HepG2 (cell line): Measurements from ENCODE around the gene GJD4. TPM values are rescaled to one million over a fixed set of nuclear protein-coding genes. Genes with fewer than 3 reads are reported as not detected.

ENCODE experiments used
- ATAC-seq: fragments of 200-7000 bp; cut with Tn5 transposase; 3 replicates; pipeline ENCODE4 v1.9.1; 2020; ENCODE audit warnings: mild to moderate bottlenecking, moderate library complexity
- BruUV-seq: library from RNA; stranded (reverse); fragments of 400-500 nt; replicated peaks from 2 replicates; lab custom pipeline; 2021; lab: Mats Ljungman, UMichigan
- CTCF ChIA-PET: fragments of 300-600 bp; formaldehyde crosslinking; extraction: SDS; loops from one replicate; lab custom pipeline; 2021; ENCODE audit warnings: low total read pairs, inconsistent platforms, low intra/inter-chr PET ratio; lab: Yijun Ruan, JAX
- POLR2A ChIA-PET: fragments of 350-600 bp; sonication (Branson Sonifier 250); formaldehyde crosslinking; loops from one replicate; lab custom pipeline; 2020; ENCODE audit warnings: antibody characterized with exemption, inconsistent platforms; lab: Yijun Ruan, JAX
- DNase-seq: peaks from one replicate; pipeline ENCODE4 v3.0.0-alpha.2; 2015; ENCODE audit warnings: low spot score
- FAIRE-seq: peaks from 3 replicates; lab custom pipeline; 2011; peaks lifted over from hg19 to GRCh38; lab: Jason Lieb, UNC
- H2AFZ ChIP-seq: one replicate; pipeline ENCODE4 v1.6.1; 2011; ENCODE audit warnings: low read length, inconsistent platforms
- H3K27ac ChIP-seq: fragments of 300-600 bp; 3 replicates; pipeline ENCODE4 v1.8.0; 2011; ENCODE audit warnings: mixed run types, mild to moderate bottlenecking, mixed read lengths, low read length, inconsistent platforms; ENCODE audit not compliant: insufficient read depth; ENCODE audit errors: extremely low read length
- H3K27me3 ChIP-seq, 2 experiments: fragments of 200-600 bp in 1 of 2; 2 replicates in 1 of 2; 3 replicates in 1 of 2; pipeline versions ENCODE4 v1.6.0 to v1.8.0; 2011; ENCODE audit warnings: low read length in 2 of 2, mild to moderate bottlenecking in 2 of 2, moderate library complexity in 2 of 2, inconsistent platforms in 1 of 2; ENCODE audit not compliant: insufficient read depth in 2 of 2, control insufficient read depth in 1 of 2
- H3K36me3 ChIP-seq, 2 experiments: fragments of 200-600 bp in 1 of 2; replicated peaks in 1 of 2; 2 replicates in 1 of 2; 3 replicates in 1 of 2; pipeline versions ENCODE4 v1.5.1 to v1.8.0; 2011; ENCODE audit warnings: low read length in 2 of 2, inconsistent platforms in 1 of 2; ENCODE audit not compliant: insufficient read depth in 2 of 2, control insufficient read depth in 1 of 2
- H3K4me1 ChIP-seq: 2 replicates; pipeline ENCODE4 v1.5.1; 2012; ENCODE audit warnings: low read length, inconsistent platforms; ENCODE audit not compliant: insufficient read depth
- H3K4me2 ChIP-seq: 2 replicates; pipeline ENCODE4 v1.6.0; 2011; ENCODE audit warnings: low read depth, low read length, inconsistent platforms
- H3K4me3 ChIP-seq, 3 experiments: fragments of 200-600 bp in 1 of 3; sonication (generic), shearing (Covaris generic) in 1 of 3; replicated peaks in 1 of 3; 2 replicates each; pipeline ENCODE4 v1.5.1; 2011 to 2016; ENCODE audit warnings: low read length in 3 of 3, inconsistent platforms in 2 of 3, low read depth in 2 of 3, mild to moderate bottlenecking in 2 of 3, control low read depth in 1 of 3, mixed read lengths in 1 of 3; ENCODE audit not compliant: insufficient read depth in 1 of 3
- H3K79me2 ChIP-seq: one replicate; pipeline ENCODE4 v1.6.1; 2011; ENCODE audit warnings: low read length, inconsistent platforms; ENCODE audit not compliant: insufficient read depth
- H3K9ac ChIP-seq: 2 replicates; pipeline ENCODE4 v1.6.0; 2011; ENCODE audit warnings: mild to moderate bottlenecking, low read depth, low read length, inconsistent platforms; ENCODE audit not compliant: insufficient read depth
- H3K9me3 ChIP-seq: 2 replicates; pipeline ENCODE4 v1.5.1; 2012; ENCODE audit warnings: mild to moderate bottlenecking, low read length
- H4K20me1 ChIP-seq: 2 replicates; pipeline ENCODE4 v1.6.0; 2011; ENCODE audit warnings: inconsistent platforms, mild to moderate bottlenecking, low read length, moderate library complexity; ENCODE audit not compliant: insufficient read depth
- CSRNP2 ChIP-seq: sonication (generic); formaldehyde crosslinking; conservative IDR thresholded peaks from 2 replicates; pipeline ENCODE4 v1.8.0; 2022; ENCODE audit warnings: low read depth, missing genetic modification reagents
- ETS1 ChIP-seq: sonication (generic); formaldehyde crosslinking; IDR thresholded peaks from 2 replicates; pipeline ENCODE4 v1.4.0; 2020; ENCODE audit warnings: missing genetic modification reagents
- FOXA3 ChIP-seq: IDR thresholded peaks from 2 replicates; pipeline ENCODE4 v1.6.1; 2016; ENCODE audit warnings: missing genetic modification reagents, missing compliant biosample characterization
- FOXP1 ChIP-seq, 2 experiments: fragments of 450-650 bp in 1 of 2; IDR thresholded peaks; 2 replicates each; pipeline ENCODE4 v1.6.1; 2017 to 2018; ENCODE audit warnings: antibody characterized with exemption in 1 of 2
- GLMP ChIP-seq: sonication (generic); formaldehyde crosslinking; IDR thresholded peaks from 2 replicates; pipeline ENCODE4 v1.9.0; 2021; ENCODE audit warnings: missing genetic modification reagents, mild to moderate bottlenecking, borderline replicate concordance
- HMG20B ChIP-seq: conservative IDR thresholded peaks from 2 replicates; pipeline ENCODE4 v1.6.1; 2016; ENCODE audit warnings: missing genetic modification reagents, missing compliant biosample characterization
- HMGXB4 ChIP-seq, 2 experiments: sonication (generic) in 1 of 2; formaldehyde crosslinking in 1 of 2; IDR thresholded peaks; 2 replicates each; pipeline versions ENCODE4 v1.4.0 to v1.6.1; 2018 to 2020; ENCODE audit warnings: missing genetic modification reagents in 2 of 2, borderline replicate concordance in 1 of 2, low read depth in 1 of 2, mild to moderate bottlenecking in 1 of 2, missing biosample characterization in 1 of 2
- MTA1 ChIP-seq: sonication (generic); formaldehyde crosslinking; IDR thresholded peaks from 2 replicates; pipeline ENCODE4 v1.4.0; 2020; ENCODE audit warnings: missing genetic modification reagents, mild to moderate bottlenecking, borderline replicate concordance
- POLR2AphosphoS2 ChIP-seq: IDR thresholded peaks from 2 replicates; pipeline ENCODE4 v1.6.1; 2011; ENCODE audit warnings: low read depth, low read length, improper control_type of control experiment
- RBAK ChIP-seq: sonication (generic); formaldehyde crosslinking; IDR thresholded peaks from 2 replicates; pipeline ENCODE4 v1.5.1; 2020; ENCODE audit warnings: mild to moderate bottlenecking, missing genetic modification reagents
- TEF ChIP-seq: sonication (generic); formaldehyde crosslinking; IDR thresholded peaks from 2 replicates; pipeline ENCODE4 v1.5.0; 2020; ENCODE audit warnings: missing genetic modification reagents
- TSC22D2 ChIP-seq: sonication (generic); formaldehyde crosslinking; IDR thresholded peaks from 2 replicates; pipeline ENCODE4 v1.5.1; 2020; ENCODE audit warnings: missing genetic modification reagents, mild to moderate bottlenecking, borderline replicate concordance
- ZBTB21 ChIP-seq: sonication (generic); formaldehyde crosslinking; IDR thresholded peaks from 2 replicates; pipeline ENCODE4 v1.4.0; 2020; ENCODE audit warnings: missing genetic modification reagents
- ZNF12 ChIP-seq: sonication (generic); formaldehyde crosslinking; IDR thresholded peaks from 2 replicates; pipeline ENCODE4 v1.5.0; 2020; ENCODE audit warnings: missing genetic modification reagents
- ZNF121 ChIP-seq: sonication (generic); formaldehyde crosslinking; IDR thresholded peaks from 2 replicates; pipeline ENCODE4 v1.5.0; 2020; ENCODE audit warnings: mild to moderate bottlenecking, missing genetic modification reagents
- ZNF564 ChIP-seq: sonication (generic); formaldehyde crosslinking; IDR thresholded peaks from 2 replicates; pipeline ENCODE4 v1.8.1; 2023; ENCODE audit warnings: mild to moderate bottlenecking, missing genetic modification reagents
- WGBS: methylation state at CpG from one replicate; pipeline ENCODE4 v1.1.6; 2017; ENCODE audit warnings: low lambda C conversion rate; 5-methylcytosine and 5-hydroxymethylcytosine counted together
- in situ Hi-C: cut with HindIII; loops from 2 replicates; pipeline ENCODE4 v1.10.0; 2017; ENCODE audit warnings: low pct_unique_long_range_greater_than_20kb; ENCODE audit not compliant: extremely low pct_ligation_motif_present
- intact Hi-C: fragments of 100-400 bp; cut with micrococcal nuclease; formaldehyde crosslinking; loops from one replicate; pipeline ENCODE4 v1.10.0; 2022; ENCODE audit not compliant: unreplicated experiment
- polyA plus RNA-seq, 8 experiments: library from polyadenylated mRNA; depleted of rRNA in 3 of 8; stranded (reverse) in 7 of 8; unstranded in 1 of 8; fragments of >200 nt; fragmentation: Illumina TruSeq in 4 of 8; extraction: Trizol in 4 of 8; gene quantifications; 2 replicates each; pipeline versions ENCODE4 v1.2.1 to v1.2.3, GENCODE V29; 2011 to 2016; ENCODE audit warnings: low read depth in 4 of 8, missing spikeins in 1 of 8, mixed read lengths in 1 of 8; ENCODE audit not compliant: insufficient read depth in 1 of 8
- total RNA-seq, 5 experiments: library from RNA; depleted of rRNA; stranded (reverse); fragments of >200 nt; fragmentation: Illumina TruSeq; extraction: Trizol; gene quantifications; 2 replicates each; pipeline ENCODE4 v1.2.3, GENCODE V29; 2016; ENCODE audit warnings: low read depth in 1 of 5

GJD4 gene
- total and polyA plus RNA-seq, 2 of the 13 experiments (the other 11 are each of a cell fraction or from before 2014, with no cell fraction given), result not detected

- Histone ChIP-seq H3K27ac (no peak overlapping the region), H3K36me3 (no peaks in the 10 kb centered on the region), H3K79me2 (no peaks in the 10 kb centered on the region), H3K27me3 (no peaks in the 10 kb centered on the region; a peak in 1 of 5 replicates), H3K9me3 (0 out of 2 replicates have a peak, but pooled peaks cover 7% of the 10 kb centered on the region), H3K4me1 (peaks cover 19% of the 10 kb centered on the region), H3K9ac (no peak overlapping the region), H2AFZ (no peak overlapping the region), H3K4me2 (no peak overlapping the region), H3K4me3 (no peak overlapping the region), H4K20me1 (no peaks in the 10 kb centered on the region)
- ATAC-seq (no peak), FAIRE-seq (no peak), DNase-seq (no peak)
- ChIA-PET CTCF (no interaction called here), POLR2A (no interaction called here)
- intact Hi-C loops, result no loop called here
- no peak for TF ChIP-seq MTA1
- TF ChIP-seq GLMP (CRISPR knock-in tag), result no peak
- no peak for TF ChIP-seq RBAK
- TF ChIP-seq ZNF121 (CRISPR knock-in tag), result no peak
- TF ChIP-seq FOXP1 (IDR thresholded peaks at IDR 0.05), result no peak
- no peak for TF ChIP-seq FOXP1 (CRISPR knock-in tag; IDR thresholded peaks at IDR 0.05)
- TF ChIP-seq TSC22D2 (CRISPR knock-in tag), result no peak
- no peak for TF ChIP-seq CSRNP2 (CRISPR knock-in tag)
- no peak for TF ChIP-seq TEF (CRISPR knock-in tag)
- TF ChIP-seq FOXA3 (CRISPR knock-in tag), result no peak
- no peak for TF ChIP-seq POLR2AphosphoS2
- TF ChIP-seq ZNF564, result no peak
- no peak for TF ChIP-seq ZBTB21
- no peak for TF ChIP-seq ZNF12 (CRISPR knock-in tag)
- no peak for TF ChIP-seq ETS1 (CRISPR knock-in tag)
- no peak for TF ChIP-seq HMG20B (CRISPR knock-in tag)
- no peak for TF ChIP-seq HMGXB4 (CRISPR knock-in tag; IDR thresholded peaks at IDR 0.05; ENCODE audit: borderline replicate concordance in 1 of 2, low read depth in 1 of 2)
- BruUV-seq, result no TSS peak
- WGBS, result 95% methylated on average over 3 of the region's 16 CpGs
- in situ Hi-C loops, result no loop called here
Observed at GRCh38 chr10:35608328-35608672, 3.2 kb downstream of the GJD4 start.
